ENCODE results near the gene STEAP4. TPM values are rescaled to one million over a fixed set of nuclear protein-coding genes. Genes with fewer than 3 reads are reported as not detected.

STEAP4 gene
- total RNA-seq, 1 donor from 2014 or later: 21.7 TPM

DNA sequence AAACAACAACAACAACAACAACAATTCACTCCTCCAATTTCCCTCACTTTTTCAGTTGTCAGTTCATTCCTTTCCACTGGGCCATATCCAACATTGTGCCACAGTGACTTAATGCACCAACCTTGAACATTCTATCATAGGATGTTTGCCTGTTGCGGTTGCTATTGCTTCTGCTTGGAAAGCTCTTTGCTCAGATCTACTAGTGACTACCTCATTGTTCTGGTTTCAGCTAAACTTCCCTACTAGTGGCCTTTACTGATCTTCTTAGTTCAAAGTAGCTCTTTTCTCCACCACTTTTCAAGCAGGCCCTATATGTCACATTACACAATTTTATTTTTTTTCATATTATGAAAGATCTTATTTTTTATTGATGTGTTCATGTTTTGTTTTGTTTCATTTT lies 9.8 kb upstream of the STEAP4 start:
- intact Hi-C loops (cut with micrococcal nuclease): no loop called here
- DNase-seq (no peak), ATAC-seq (no peak)

DNA sequence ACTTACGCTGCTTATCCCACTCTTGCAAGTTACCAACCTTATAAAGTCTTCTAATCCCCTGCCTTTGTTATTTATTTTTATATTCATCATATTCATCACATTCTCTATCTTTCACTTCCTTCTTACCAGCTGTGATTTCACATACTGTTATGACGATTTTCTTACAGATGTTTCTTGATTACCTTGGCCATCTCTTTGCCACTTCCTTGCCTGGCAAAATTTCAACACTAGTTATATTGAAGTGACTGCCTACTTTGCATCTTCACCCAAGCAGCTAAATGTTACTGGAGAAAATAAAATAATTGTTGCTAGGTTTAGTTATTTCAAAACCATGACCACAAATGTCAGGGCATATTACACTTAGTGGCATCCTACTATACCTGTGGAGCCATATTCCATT lies 8.8 kb upstream of the STEAP4 start:
- intact Hi-C loops (cut with micrococcal nuclease): no loop called here
- DNase-seq: no peak
- ATAC-seq: no peak

GRCh38 chr7:88314061-88314491 lies 7.4 kb upstream of the STEAP4 start:
- no peak for DNase-seq
- intact Hi-C loops (cut with micrococcal nuclease): no loop called here
- peak; percentile 7 for ATAC-seq

DNA sequence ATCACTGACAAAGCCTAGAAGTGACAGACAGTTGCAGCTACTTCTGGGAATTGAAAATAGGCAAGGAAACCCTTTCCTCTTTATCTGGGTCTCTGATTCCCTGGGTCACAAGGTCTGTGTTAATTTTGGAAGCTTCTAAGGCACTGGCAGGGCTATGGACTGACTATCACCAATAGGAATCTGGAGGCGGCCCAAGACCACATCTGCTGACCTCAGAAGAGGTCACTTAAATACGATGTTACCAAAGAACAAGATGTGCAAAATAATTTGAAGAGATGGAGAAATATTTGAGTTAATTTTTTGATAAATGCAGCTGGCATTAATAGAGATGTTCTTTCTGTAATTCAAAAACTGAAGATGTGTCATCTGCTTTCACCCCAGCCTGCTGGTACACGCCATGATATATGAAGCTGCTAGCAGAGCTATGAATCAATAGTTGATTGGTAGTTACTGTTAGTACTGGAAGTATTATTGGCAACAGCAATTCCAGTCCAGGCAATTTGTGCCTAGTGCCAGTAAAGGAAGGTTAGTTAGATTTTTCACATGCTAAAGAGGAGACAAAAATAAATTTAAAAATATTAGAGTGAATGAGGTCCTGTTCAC lies 5.5 kb upstream of the STEAP4 start:
- ATAC-seq: peak; percentile 95
- intact Hi-C loops (cut with micrococcal nuclease): no loop called here
- DNase-seq: peak; percentile 85

GRCh38 chr7:88311675-88312036 lies 5.0 kb upstream of the STEAP4 start:
- DNase-seq (no peak), ATAC-seq (no peak)
- intact Hi-C loops (cut with micrococcal nuclease): no loop called here

DNA sequence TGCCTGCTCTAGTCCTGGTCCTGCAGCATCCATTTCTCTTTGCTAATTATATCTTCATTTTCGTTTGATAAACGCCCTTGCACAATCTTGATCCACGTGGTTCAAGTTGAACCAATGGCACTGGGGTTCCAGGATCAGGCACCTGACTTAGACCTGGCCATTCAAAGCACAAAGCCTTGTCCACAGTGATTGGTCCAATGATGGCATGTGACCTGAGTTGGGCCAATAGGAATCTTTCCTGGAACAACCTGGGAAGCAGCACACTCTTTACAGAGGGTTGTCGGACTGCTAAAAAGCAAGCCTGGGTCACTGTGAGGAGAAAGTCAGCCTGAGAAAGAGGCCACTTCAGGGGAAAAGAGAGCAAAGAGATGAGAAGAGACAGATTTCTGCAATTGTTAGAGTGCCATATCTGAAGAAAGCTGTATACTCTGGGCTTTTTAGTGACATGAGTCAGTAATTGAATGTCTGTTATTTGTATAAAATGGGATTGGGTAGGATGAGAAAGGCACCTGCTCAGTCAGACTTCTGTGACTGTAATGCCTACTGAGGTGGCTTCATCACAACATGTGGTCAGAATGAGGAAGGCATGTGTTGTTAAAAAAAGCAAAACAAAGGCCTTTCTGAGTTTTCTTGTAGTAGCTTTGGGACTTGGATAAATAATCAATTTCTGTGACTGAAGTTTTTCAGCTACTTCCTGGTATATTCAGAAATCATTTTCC lies 4.4 kb upstream of the STEAP4 start:
- ATAC-seq: no peak
- no peak for DNase-seq
- intact Hi-C loops (cut with micrococcal nuclease): no loop called here

DNA sequence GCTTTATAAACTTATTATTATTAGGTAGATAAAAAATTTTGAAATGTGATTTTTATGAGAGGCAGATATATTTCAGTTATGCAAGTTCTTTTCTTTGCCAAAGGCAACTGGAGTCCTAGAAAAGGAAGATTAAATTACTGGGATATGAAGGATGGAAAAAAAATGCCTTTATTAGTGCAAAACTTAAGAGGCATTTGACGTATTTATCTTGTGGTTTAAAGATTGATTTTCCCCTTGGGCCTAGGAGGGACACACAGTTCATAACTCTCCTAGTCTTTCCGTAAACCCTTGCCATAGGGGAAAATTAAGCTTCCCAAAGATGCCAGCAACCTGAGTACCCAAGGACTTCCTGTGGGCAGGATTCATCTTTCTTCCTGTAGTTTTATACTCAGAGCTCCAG lies 3.1 kb upstream of the STEAP4 start:
- peak; percentile 25 for ATAC-seq
- intact Hi-C loops (cut with micrococcal nuclease): no loop called here
- DNase-seq: no peak

- no peak for ATAC-seq
- intact Hi-C loops (cut with micrococcal nuclease): no loop called here
- DNase-seq: no peak
Observed at GRCh38 chr7:88307823-88308222, 1.1 kb upstream of the STEAP4 start.

DNA sequence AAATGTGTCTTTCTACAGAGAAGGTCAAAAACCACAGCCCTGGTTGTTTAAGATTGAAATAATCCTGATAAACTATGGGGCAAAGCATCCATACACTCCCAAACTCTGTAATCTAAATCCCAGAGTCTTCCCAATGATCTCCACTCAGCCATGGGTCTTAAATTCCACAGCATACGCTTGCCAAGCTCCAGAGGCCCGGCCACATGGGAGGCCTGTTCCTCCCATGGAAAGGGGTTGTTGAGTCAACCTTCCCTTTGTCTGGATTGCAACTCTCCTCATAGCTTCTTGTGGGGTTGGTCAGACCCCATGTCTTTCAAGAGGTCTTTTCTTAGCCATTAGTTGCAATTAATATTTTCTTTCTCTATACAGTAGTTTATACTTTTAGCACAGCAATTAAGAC lies 718 bp upstream of the STEAP4 start:
- DNase-seq (peak; percentile 46), ATAC-seq (peak; percentile 12)
- intact Hi-C loops (cut with micrococcal nuclease): no loop called here

DNA sequence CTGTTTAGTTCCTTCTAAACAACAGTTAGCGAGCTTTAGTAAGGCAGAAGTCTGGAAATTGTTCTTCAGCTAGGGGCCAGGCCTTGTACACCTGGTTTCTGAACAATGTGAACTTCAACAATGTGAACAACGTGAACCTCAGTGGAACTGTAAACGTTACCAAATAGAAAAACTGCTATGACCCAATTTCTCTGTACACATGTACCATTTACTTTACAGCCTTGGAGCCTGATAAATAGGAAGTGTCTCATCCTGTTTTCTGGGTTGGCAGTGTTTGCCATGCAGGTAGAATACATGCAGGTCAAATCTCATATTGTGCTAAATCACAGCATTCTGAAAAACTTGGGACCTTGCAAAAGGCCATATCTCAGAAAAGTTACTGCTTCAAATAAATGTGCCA lies 1.6 kb downstream of the STEAP4 start:
- intact Hi-C loops (cut with micrococcal nuclease): no loop called here
- DNase-seq (no peak), ATAC-seq (no peak)

- intact Hi-C loops (cut with micrococcal nuclease): no loop called here
Observed at GRCh38 chr7:88302486-88302885, 4.2 kb downstream of the STEAP4 start.

GRCh38 chr7:88301924-88302323 lies 4.8 kb downstream of the STEAP4 start:
- DNase-seq: no peak
- intact Hi-C loops (cut with micrococcal nuclease): no loop called here
- no peak for ATAC-seq

More at GRCh38 chr7:88302486-88302885, 4.2 kb downstream of the STEAP4 start:
- no peak for DNase-seq
- peak; percentile 47 for ATAC-seq

DNA sequence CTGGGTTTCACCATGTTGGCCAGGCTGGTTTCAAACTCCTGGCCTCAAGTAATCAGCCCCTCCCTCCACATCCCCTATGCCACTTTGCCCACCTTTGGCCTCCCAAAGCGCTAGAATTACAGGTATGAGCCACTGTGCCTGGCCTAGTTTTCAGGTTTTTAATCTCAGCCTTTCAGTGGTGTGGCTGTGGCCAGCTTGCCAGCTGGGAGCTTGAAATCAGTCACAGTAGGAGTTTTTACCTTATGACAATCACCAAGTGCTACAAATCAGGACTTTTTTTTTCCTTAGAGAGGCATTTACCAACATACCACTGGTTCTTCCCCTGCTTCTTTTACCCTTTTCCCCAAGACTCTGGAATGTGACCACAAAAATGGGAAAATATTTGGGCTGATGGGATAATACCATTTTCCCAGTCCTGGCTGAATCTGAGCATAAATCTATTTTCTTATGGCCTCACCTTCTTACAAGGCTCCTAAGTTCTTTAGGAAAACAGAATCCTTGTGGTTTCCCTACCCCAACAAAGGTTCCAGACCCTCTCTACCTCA lies 6.2 kb downstream of the STEAP4 start:
- no peak for DNase-seq
- no peak for ATAC-seq
- intact Hi-C loops (cut with micrococcal nuclease): no loop called here

DNA sequence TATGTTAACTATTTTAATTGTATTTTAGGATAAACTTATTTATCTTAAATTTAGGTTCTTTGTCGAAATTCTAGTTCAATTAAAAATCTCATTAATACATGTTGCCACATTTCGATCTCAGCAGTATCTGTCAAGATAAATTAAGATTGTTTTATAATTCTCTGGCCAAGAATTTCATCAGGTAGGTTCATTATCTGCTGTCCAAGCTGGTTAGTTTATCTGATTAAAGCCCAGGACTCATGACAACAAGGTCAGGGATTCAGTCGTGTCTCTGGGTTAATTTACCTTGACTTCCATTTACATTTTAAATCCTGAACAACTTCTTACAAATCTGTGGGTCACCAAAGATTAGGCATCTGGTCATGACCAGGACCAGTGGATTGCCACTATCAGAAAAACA lies 7.6 kb downstream of the STEAP4 start:
- intact Hi-C loops (cut with micrococcal nuclease): no loop called here
- DNase-seq (no peak), ATAC-seq (no peak)

DNA sequence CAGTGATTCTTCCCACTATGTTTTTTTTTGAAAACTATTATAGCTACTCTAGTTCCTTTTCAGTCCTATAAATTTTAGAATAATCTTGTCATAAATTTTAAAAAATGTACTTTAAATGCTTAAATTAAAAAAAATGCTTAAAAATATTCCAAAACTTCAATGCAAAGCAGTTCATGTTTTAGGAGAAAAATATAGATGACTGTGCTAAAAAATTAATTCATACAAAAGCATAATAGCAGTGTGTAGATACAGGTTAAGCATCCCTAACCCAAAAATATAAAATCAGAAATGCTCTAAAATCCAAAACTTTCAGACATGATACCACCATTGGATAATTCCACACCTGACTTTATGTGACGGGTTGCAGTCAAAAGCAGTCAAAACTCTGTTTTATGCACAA lies 12.8 kb downstream of the STEAP4 start:
- intact Hi-C loops (cut with micrococcal nuclease): no loop called here
- DNase-seq: no peak
- ATAC-seq: no peak

- no peak for DNase-seq
- intact Hi-C loops (cut with micrococcal nuclease): no loop called here
- no peak for ATAC-seq
Observed at GRCh38 chr7:88291398-88292173, 15.1 kb downstream of the STEAP4 start.

DNA sequence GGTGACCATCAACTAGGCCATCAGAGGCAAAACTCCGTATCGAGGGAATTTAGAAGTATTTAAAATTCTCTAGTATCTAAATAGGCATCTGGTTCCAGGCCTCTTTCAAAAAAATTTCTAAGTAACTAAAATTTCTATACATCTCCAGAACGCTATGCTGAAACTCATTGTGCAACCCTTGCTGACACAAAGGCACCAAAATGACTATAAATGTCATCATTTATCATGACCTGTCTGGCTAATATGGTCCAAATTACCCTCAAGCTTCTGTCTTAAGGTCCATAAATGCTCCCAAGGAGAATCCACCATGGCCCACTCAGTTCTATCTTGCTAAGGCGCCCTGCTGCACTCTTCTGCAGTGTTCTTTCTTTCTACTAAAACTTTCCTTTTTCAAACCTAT lies 16.2 kb downstream of the STEAP4 start:
- no peak for DNase-seq
- intact Hi-C loops (cut with micrococcal nuclease): no loop called here
- no peak for ATAC-seq

DNA sequence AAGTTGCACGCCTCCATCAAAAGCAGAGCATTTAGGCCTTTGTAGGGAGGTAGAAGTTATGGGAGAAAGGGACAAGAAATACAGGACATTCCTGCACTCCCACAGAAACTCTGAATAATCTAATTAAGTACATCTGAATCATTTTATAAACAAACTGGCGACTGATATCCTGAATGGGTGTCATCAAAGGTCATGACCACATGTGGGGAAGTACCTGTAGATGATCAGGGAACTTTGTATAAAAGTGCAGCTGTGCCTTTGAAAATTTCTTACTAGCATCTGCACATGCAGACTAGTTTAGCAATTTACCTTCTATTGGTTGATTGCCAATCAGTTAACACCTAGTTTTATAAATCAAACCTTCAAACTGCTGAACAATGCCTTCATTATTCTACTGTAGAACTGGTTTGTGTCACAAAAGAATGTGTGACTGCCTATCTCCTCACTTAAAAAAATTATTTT lies 17.1 kb downstream of the STEAP4 start:
- no peak for ATAC-seq
- intact Hi-C loops (cut with micrococcal nuclease): no loop called here
- no peak for DNase-seq

GRCh38 chr7:88281749-88282148 lies 24.9 kb downstream of the STEAP4 start:
- intact Hi-C loops (cut with micrococcal nuclease): no loop called here
- no peak for DNase-seq
- no peak for ATAC-seq

GRCh38 chr7:88280801-88281200 lies 25.9 kb downstream of the STEAP4 start:
- no peak for ATAC-seq
- DNase-seq: no peak
- intact Hi-C loops (cut with micrococcal nuclease): no loop called here
